WTC11 (cell line): ENCODE data around the gene LMO1. TPM values are rescaled to one million over a fixed set of nuclear protein-coding genes. Genes with fewer than 3 reads are reported as not detected.

Source experiments
- ATAC-seq: fragments of 200-7000 bp; cut with Tn5 transposase; 2 replicates; pipeline ENCODE4 v1.10.0; 2021; ENCODE audit warnings: mild to moderate bottlenecking, moderate library complexity
- CTCF ChIA-PET: fragments of 300-600 bp; sonication (Branson Sonifier 250); formaldehyde crosslinking; loops from one replicate; lab custom pipeline; 2021; ENCODE audit warnings: antibody characterized with exemption; lab: Charles Lee
- POLR2A ChIA-PET: fragments of 350-600 bp; sonication (Branson Sonifier 250); formaldehyde crosslinking; loops from one replicate; lab custom pipeline; 2021; ENCODE audit warnings: antibody characterized with exemption; lab: Charles Lee
- DNase-seq: peaks from one replicate; pipeline ENCODE4 v3.0.0; 2021; ENCODE audit warnings: low spot score
- H3K27ac Mint-ChIP-seq: 2 replicates; pipeline ENCODE4 v1.8.0; 2021; ENCODE audit warnings: mixed read lengths
- H3K27me3 Mint-ChIP-seq: 2 replicates; pipeline ENCODE4 v1.8.0; 2021; ENCODE audit warnings: low read depth, mild to moderate bottlenecking, moderate library complexity, mixed read lengths
- H3K36me3 Mint-ChIP-seq: 2 replicates; pipeline ENCODE4 v1.8.0; 2021; ENCODE audit warnings: mixed read lengths
- H3K4me1 Mint-ChIP-seq: 2 replicates; pipeline ENCODE4 v1.8.0; 2022; ENCODE audit warnings: mixed read lengths
- H3K4me3 Mint-ChIP-seq: 2 replicates; pipeline ENCODE4 v1.8.0; 2021; ENCODE audit warnings: mild to moderate bottlenecking, moderate library complexity, mixed read lengths
- H3K9me3 Mint-ChIP-seq: 2 replicates; pipeline ENCODE4 v1.8.0; 2021; ENCODE audit warnings: mixed read lengths
- E2F1 ChIP-seq: sonication (generic); formaldehyde crosslinking; IDR thresholded peaks from 2 replicates; pipeline ENCODE4 v1.8.0; 2022; ENCODE audit warnings: mild to moderate bottlenecking, missing genetic modification reagents
- ELF4 ChIP-seq: sonication (generic); formaldehyde crosslinking; IDR thresholded peaks from 2 replicates; pipeline ENCODE4 v1.8.1; 2022; ENCODE audit warnings: low read depth, mild to moderate bottlenecking, moderate library complexity, missing genetic modification reagents
- FOXP1 ChIP-seq: sonication (generic); formaldehyde crosslinking; IDR thresholded peaks from 2 replicates; pipeline ENCODE4 v1.8.0; 2022; ENCODE audit warnings: missing genetic modification reagents, mild to moderate bottlenecking, moderate library complexity, borderline replicate concordance
- IRF2 ChIP-seq: sonication (generic); formaldehyde crosslinking; IDR thresholded peaks from 2 replicates; pipeline ENCODE4 v1.8.0; 2022; ENCODE audit warnings: low read depth, missing genetic modification reagents, borderline replicate concordance
- KAT7 ChIP-seq: sonication (generic); formaldehyde crosslinking; IDR thresholded peaks from 2 replicates; pipeline ENCODE4 v1.8.1; 2023; ENCODE audit warnings: missing genetic modification reagents, mild to moderate bottlenecking, borderline replicate concordance
- MYBL2 ChIP-seq: sonication (generic); formaldehyde crosslinking; IDR thresholded peaks from 2 replicates; pipeline ENCODE4 v1.8.1; 2023; ENCODE audit warnings: mild to moderate bottlenecking, moderate library complexity, missing genetic modification reagents
- NFATC4 ChIP-seq: fragments of 250-450 bp; sonication (Bioruptor Pico); IDR thresholded peaks from 2 replicates; pipeline ENCODE4 v1.9.0; 2021; ENCODE audit warnings: mild to moderate bottlenecking
- SMAD3 ChIP-seq: sonication (generic); formaldehyde crosslinking; IDR thresholded peaks from 2 replicates; pipeline ENCODE4 v1.8.0; 2022; ENCODE audit warnings: missing genetic modification reagents, mild to moderate bottlenecking, borderline replicate concordance
- TEAD1 ChIP-seq: sonication (generic); formaldehyde crosslinking; IDR thresholded peaks from 2 replicates; pipeline ENCODE4 v1.8.0; 2022; ENCODE audit warnings: mild to moderate bottlenecking, missing genetic modification reagents
- TEAD4 ChIP-seq: sonication (generic); formaldehyde crosslinking; IDR thresholded peaks from 2 replicates; pipeline ENCODE4 v1.8.0; 2022; ENCODE audit warnings: mild to moderate bottlenecking, missing genetic modification reagents
- ZNF396 ChIP-seq: fragments of 250-450 bp; sonication (Bioruptor Pico); IDR thresholded peaks from 2 replicates; pipeline ENCODE4 v1.8.0; 2021; ENCODE audit warnings: mild to moderate bottlenecking, moderate library complexity, borderline replicate concordance
- total RNA-seq: library from RNA; stranded (reverse); gene quantifications from 3 replicates; pipeline ENCODE4 v1.2.3, GENCODE V29; 2021
- TF ChIP-seq, protein P1 (sequence below): fragments of 250-450 bp; sonication (Bioruptor Pico); conservative IDR thresholded peaks from 2 replicates; pipeline ENCODE4 v1.9.0; 2021; ENCODE audit warnings: mild to moderate bottlenecking
- TF ChIP-seq, protein P2 (sequence below): sonication (generic); formaldehyde crosslinking; IDR thresholded peaks from 2 replicates; pipeline ENCODE4 v1.8.0; 2022; ENCODE audit warnings: mild to moderate bottlenecking, missing genetic modification reagents
- TF ChIP-seq, protein P3 (sequence below): fragments of 250-450 bp; sonication (Bioruptor Pico); IDR thresholded peaks from 2 replicates; pipeline ENCODE4 v1.9.0; 2021; ENCODE audit warnings: mild to moderate bottlenecking
- TF ChIP-seq, protein P4 (sequence below): sonication (generic); formaldehyde crosslinking; IDR thresholded peaks from 2 replicates; pipeline ENCODE4 v1.8.1; 2023; ENCODE audit warnings: mild to moderate bottlenecking, missing genetic modification reagents
- TF ChIP-seq, protein P5 (sequence below): sonication (generic); formaldehyde crosslinking; conservative IDR thresholded peaks from 2 replicates; pipeline ENCODE4 v1.8.1; 2023; ENCODE audit warnings: mild to moderate bottlenecking, low read depth, missing genetic modification reagents, moderate library complexity

The LMO1 gene
- total RNA-seq, 1 experiment from 2014 or later = 0.44 TPM

DNA sequence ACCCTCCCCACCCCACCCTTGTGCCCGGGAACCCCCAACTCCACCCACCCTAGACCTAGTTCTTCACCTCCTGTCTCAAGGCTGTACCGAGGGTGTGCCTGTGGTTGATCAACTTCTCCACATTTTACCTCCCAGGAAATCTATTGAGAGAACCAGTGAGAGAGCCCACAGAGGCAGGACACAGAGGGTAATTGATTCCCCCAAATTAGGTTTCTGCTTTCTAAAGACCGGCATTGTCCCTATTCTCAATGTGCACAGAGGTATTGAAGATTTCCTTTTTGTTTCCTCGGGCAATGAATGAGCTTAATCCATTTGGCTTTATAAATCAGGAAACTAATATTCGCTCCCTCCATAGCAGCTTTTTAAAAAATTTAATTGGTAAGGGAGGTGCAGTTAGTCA, 6.0 kb upstream of the LMO1 start (continued):
- TF ChIP-seq TEAD4 = no peak
- no peak for TF ChIP-seq NFATC4 (CRISPR knock-in tag)
- TF ChIP-seq, protein P1, sequence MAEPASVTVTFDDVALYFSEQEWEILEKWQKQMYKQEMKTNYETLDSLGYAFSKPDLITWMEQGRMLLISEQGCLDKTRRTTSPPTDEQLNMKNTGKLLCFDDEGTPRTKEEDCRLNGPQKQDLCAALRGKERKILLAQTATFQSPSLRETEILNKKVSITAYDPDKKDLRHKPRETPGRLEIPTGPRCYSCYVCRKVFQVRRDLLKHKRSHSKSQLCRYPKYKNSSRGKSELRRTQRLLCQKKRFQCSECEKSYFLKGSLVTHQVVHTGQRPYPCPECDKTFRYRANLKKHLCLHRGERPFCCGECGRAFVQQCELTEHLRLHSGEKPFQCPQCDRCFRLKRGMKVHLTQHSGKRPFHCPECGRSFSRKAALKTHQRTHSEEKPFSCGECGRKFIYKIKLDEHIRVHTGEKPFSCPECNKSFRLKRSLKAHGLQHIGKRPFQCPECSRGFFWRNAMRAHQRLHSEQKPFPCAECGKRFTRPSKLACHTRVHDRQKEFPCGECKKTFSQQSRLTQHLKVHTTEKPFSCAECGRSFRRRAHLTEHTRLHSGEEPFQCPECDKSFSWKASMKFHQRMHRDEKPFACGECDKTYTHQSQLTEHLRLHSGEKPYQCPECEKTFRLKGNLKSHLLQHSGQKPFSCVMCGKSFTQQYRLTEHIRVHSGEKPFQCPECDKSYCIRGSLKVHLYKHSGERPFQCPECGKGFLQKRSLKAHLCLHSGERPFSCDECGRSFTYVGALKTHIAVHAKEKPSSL (CRISPR knock-in tag) = no peak
- TF ChIP-seq, protein P2, sequence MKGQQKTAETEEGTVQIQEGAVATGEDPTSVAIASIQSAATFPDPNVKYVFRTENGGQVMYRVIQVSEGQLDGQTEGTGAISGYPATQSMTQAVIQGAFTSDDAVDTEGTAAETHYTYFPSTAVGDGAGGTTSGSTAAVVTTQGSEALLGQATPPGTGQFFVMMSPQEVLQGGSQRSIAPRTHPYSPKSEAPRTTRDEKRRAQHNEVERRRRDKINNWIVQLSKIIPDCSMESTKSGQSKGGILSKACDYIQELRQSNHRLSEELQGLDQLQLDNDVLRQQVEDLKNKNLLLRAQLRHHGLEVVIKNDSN (CRISPR knock-in tag) = no peak
- TF ChIP-seq IRF2 = no peak
- TF ChIP-seq TEAD1 (CRISPR knock-in tag) = no peak

DNA sequence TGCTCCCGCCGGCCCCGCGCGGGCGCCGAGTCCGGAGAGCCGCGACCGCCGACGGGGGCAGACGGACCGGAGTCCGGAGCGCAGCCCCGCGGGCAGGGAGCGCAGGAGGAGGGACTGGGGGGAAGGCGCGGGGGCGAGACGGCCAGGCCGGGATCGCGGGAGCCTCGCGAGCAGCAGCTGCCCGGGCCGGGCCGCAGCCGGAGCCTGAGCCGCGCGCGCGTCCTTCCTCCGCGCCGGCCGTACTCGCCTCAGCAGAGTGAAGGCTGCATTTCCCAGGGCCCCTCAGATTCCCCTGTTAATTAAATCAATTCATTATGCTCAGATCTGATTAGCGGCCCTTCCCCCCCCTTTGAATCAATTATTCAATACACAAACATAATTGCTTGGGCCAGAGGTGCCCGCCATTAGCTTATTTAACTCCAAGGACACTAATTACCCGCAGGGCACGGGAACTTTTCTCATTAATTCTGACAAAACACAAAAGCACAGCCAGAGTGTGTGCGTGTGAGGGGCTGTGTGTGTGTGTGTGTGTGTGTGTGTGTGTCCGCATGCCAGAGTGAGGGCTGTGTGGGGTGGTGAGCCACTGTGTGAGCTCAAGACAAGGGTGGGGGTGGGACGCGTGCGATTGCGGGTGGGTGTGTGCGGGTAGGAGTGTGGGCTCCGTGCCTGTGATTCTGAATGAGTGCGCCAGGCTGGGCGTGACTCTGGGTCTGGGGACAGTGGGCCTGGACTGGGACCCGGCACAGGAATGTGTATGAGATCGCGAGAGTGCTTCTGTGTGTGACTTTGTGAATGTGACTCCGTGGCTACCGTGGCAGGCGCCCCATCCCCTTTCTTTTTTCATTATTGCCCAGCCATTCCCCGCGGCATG, 5.1 kb upstream of the LMO1 start:
- no peaks in the 10 kb centered on the region for H3K9me3 Mint-ChIP-seq
- POLR2A ChIA-PET = interaction anchor here (0.7 kb wide), 1 partner anchor 550 kb away, joined by 4 read pairs; no protein-coding TSS in a partner anchor
- no peaks in the 10 kb centered on the region for H3K36me3 Mint-ChIP-seq
- DNase-seq = peak; percentile 50
- H3K4me3 Mint-ChIP-seq = peak overlapping the region; percentile 67
- no peak overlapping the region for H3K27ac Mint-ChIP-seq
- TF ChIP-seq SMAD3 (CRISPR knock-in tag) (no peak), IRF2 (no peak), ZNF396 (no peak), KAT7 (no peak), FOXP1 (CRISPR knock-in tag) (no peak), MYBL2 (CRISPR knock-in tag) (no peak), E2F1 (no peak), ELF4 (no peak)
- TF ChIP-seq, protein P2 (CRISPR knock-in tag) = no peak
- TF ChIP-seq, protein P3, sequence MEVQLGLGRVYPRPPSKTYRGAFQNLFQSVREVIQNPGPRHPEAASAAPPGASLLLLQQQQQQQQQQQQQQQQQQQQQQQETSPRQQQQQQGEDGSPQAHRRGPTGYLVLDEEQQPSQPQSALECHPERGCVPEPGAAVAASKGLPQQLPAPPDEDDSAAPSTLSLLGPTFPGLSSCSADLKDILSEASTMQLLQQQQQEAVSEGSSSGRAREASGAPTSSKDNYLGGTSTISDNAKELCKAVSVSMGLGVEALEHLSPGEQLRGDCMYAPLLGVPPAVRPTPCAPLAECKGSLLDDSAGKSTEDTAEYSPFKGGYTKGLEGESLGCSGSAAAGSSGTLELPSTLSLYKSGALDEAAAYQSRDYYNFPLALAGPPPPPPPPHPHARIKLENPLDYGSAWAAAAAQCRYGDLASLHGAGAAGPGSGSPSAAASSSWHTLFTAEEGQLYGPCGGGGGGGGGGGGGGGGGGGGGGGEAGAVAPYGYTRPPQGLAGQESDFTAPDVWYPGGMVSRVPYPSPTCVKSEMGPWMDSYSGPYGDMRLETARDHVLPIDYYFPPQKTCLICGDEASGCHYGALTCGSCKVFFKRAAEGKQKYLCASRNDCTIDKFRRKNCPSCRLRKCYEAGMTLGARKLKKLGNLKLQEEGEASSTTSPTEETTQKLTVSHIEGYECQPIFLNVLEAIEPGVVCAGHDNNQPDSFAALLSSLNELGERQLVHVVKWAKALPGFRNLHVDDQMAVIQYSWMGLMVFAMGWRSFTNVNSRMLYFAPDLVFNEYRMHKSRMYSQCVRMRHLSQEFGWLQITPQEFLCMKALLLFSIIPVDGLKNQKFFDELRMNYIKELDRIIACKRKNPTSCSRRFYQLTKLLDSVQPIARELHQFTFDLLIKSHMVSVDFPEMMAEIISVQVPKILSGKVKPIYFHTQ (CRISPR knock-in tag) = no peak
- TF ChIP-seq, protein P4, sequence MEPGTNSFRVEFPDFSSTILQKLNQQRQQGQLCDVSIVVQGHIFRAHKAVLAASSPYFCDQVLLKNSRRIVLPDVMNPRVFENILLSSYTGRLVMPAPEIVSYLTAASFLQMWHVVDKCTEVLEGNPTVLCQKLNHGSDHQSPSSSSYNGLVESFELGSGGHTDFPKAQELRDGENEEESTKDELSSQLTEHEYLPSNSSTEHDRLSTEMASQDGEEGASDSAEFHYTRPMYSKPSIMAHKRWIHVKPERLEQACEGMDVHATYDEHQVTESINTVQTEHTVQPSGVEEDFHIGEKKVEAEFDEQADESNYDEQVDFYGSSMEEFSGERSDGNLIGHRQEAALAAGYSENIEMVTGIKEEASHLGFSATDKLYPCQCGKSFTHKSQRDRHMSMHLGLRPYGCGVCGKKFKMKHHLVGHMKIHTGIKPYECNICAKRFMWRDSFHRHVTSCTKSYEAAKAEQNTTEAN = no peak
- TF ChIP-seq, protein P5, sequence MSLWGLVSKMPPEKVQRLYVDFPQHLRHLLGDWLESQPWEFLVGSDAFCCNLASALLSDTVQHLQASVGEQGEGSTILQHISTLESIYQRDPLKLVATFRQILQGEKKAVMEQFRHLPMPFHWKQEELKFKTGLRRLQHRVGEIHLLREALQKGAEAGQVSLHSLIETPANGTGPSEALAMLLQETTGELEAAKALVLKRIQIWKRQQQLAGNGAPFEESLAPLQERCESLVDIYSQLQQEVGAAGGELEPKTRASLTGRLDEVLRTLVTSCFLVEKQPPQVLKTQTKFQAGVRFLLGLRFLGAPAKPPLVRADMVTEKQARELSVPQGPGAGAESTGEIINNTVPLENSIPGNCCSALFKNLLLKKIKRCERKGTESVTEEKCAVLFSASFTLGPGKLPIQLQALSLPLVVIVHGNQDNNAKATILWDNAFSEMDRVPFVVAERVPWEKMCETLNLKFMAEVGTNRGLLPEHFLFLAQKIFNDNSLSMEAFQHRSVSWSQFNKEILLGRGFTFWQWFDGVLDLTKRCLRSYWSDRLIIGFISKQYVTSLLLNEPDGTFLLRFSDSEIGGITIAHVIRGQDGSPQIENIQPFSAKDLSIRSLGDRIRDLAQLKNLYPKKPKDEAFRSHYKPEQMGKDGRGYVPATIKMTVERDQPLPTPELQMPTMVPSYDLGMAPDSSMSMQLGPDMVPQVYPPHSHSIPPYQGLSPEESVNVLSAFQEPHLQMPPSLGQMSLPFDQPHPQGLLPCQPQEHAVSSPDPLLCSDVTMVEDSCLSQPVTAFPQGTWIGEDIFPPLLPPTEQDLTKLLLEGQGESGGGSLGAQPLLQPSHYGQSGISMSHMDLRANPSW = no peak
- TF ChIP-seq, all 79 proteins: peak for 0
- Mint-ChIP-seq H3K27me3 (peaks cover 79% of the 10 kb centered on the region), H3K4me1 (peaks cover 10% of the 10 kb centered on the region)
- CTCF ChIA-PET = interaction anchor here (0.6 to 0.8 kb wide), 3 partner anchors 15 to 130 kb away, joined by 3 read pairs; no protein-coding TSS in a partner anchor
- ATAC-seq = peak; percentile 46
